HG03196 (cell line): ENCODE measurements around the gene BCL2.

Source experiments
- ATAC-seq: cut with Tn5 transposase; IDR thresholded peaks from one replicate; pipeline ENCODE4 v1.9.1; 2021; ENCODE audit not compliant: unreplicated experiment

BCL2 gene

GRCh38 chr18:63146828-63147409, 172.7 kb downstream of the BCL2 start:
- ATAC-seq: no peak

DNA sequence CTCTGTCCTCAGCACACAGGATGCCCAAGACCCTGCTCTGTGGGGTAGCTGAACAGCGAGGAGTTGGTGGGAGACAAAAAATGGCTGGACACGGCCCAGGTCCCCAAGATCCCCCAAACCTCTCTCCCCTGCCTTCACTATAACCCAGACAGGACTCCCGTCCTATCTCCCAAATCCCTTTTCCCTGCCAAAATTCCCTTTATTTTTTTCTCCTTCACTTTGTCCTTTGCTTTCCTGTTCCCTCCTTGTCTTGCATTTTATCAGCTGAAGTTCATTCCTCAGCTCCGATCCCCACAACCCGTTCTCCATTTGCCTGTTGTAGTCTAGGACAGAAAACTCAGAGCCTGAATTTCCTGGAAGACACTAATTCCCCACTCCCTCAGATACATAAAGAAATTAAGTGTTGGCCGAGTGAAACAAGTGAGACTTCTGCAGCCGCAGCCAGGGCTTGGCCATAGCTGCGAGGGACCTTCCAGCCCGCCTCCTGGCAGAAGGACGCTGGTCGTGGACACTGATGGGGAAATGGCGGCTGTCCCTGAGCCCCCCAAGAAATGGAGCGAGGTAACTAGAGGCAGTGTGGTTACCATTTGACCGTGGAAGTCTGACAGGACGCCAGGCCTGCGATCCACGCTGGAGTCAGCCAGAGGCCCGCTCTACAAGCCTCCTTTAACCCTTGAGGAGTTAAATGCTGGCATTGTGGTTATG, 173.6 kb downstream of the BCL2 start:
- ATAC-seq: no peak

- ATAC-seq: no peak
Observed at GRCh38 chr18:63145166-63145850, 174.3 kb downstream of the BCL2 start.

- no peak for ATAC-seq
Observed at GRCh38 chr18:63144748-63145147, 174.8 kb downstream of the BCL2 start.

DNA sequence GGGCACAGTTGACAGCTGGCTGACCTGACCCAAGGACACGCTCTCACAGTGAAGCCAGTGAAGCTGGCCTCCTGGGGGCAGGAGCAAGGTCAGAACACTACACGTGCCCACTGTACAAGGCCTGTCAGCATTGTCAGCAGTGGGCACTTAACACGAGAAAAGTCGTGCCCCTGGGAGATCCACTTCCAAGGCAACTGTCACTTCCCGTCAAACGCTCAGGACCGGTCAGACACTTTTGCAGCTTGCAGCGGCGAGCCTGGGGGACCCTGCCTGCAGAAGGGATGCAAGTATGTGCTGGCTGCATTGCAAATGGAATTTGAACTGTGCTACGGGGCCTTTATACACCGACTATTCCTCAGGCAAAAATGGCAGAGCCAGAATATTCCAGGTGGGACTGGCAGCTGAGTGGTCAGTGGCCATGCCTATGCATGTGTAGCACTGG, 176.2 kb downstream of the BCL2 start:
- ATAC-seq: no peak

DNA sequence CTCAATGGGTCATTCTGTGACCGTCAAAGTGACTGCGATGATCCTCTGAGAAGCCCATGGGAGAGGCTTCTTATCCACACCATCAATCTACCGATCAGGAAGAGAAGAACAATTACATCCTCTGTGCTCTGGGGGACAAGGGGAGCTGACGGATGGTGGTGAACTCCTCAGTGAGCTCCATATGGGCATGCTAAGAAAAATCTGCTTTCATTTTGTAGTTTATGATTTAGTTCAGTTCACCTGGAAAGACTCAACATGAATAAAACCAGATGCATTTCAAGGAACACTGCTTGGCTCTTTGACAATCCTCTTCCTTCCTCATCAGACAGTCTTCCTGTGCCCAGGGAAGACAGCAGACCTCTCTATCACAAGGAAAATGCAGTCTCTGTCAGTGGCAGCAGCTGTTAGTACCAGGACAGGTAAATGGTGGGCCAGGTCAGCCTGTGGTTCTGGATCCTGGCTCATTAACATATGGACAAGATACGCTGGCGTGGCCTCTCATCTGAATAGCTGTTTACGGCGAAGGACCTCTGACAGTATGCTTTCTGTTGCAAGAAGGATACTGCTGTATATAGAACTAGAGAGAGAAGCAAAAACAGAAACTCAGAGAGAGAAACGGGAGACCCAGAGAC, 176.9 kb downstream of the BCL2 start:
- no peak for ATAC-seq

- ATAC-seq: peak; percentile 39
Observed at GRCh38 chr18:63141778-63142176, 177.8 kb downstream of the BCL2 start.

DNA sequence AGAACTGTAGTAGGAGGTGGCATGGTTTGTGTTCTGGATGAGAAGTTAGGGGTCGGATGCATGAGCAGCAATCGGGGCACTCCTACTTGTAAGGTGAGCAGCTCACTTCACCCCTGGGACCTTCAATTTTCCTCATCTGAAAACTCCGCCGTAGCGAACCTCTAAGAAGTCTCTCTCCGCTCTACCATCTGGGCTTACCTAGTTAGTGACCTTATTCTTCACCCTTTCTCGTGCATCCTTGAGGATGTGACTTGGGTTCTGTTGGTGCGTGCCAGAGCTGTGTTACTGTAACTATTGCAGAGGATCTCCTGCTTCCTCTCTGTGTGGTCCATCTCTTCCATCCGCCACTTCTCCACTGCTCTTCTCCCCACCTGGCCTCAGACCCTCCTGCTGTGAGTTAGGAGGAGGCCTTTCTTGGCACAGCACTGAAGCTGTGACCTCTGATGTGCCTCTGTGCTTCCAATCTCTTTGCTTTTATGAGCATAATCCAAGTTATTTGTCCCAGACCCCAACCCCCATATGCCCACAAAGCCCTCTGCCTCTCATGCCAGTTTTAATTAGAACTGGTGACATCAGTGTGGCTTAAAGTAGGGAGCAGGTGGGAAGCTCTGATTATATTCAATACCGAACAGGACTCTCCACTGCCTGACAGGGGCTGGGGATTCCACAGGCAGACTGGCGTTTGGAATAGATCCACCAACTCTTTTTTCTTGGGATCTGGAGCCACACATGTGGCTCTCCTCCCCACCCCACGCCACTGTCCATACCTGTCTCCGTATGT, 178.4 kb downstream of the BCL2 start:
- ATAC-seq: no peak

GRCh38 chr18:63140038-63140450, 179.5 kb downstream of the BCL2 start:
- ATAC-seq: no peak

GRCh38 chr18:63138436-63139340, 180.9 kb downstream of the BCL2 start:
- peak; percentile 48 for ATAC-seq

- ATAC-seq: no peak
Observed at GRCh38 chr18:63137999-63138435, 181.6 kb downstream of the BCL2 start.

DNA sequence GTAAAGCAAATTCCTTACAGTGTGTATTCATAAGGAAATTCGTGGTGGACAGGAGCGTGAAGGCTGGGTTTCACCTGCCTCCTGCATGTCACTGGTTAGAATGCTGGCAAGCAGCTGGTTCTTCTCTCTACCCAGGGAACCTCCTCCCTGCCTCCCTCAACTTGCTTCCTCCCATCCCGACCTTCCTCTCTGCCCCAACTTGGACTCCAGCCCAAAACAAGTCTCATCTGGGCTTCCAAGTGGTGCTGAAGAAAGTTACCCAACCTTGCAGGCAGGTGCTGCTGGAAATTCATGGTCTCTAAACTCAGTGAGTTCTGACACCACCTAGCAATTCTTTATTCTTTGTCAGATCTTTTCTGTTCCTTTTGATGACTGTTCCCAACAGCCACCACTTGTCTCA, 184.5 kb downstream of the BCL2 start:
- ATAC-seq: no peak

DNA sequence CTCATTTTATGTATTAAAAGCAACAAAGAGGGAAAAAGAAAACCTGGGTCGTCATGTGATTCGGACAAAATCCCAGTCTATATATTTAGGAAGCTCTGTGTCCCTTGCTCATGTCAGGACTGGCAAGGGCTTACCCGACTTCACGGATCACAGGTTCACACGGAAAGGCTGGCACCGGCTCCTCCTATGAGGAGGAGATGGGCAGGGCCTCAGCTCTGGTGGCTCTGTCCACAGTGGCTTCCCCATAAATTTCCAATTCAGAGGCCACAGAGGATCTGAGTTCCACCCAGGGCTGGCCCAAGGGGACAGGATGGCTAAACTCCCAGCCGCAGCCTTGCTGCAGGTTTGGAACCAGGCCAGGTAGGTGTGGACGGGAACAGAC, 186.8 kb downstream of the BCL2 start:
- ATAC-seq: no peak

- ATAC-seq: no peak
Observed at GRCh38 chr18:63131959-63132818, 187.4 kb downstream of the BCL2 start.

GRCh38 chr18:63131106-63131958, 188.2 kb downstream of the BCL2 start:
- no peak for ATAC-seq

- ATAC-seq: no peak
Observed at GRCh38 chr18:63130176-63130575, 189.4 kb downstream of the BCL2 start.

DNA sequence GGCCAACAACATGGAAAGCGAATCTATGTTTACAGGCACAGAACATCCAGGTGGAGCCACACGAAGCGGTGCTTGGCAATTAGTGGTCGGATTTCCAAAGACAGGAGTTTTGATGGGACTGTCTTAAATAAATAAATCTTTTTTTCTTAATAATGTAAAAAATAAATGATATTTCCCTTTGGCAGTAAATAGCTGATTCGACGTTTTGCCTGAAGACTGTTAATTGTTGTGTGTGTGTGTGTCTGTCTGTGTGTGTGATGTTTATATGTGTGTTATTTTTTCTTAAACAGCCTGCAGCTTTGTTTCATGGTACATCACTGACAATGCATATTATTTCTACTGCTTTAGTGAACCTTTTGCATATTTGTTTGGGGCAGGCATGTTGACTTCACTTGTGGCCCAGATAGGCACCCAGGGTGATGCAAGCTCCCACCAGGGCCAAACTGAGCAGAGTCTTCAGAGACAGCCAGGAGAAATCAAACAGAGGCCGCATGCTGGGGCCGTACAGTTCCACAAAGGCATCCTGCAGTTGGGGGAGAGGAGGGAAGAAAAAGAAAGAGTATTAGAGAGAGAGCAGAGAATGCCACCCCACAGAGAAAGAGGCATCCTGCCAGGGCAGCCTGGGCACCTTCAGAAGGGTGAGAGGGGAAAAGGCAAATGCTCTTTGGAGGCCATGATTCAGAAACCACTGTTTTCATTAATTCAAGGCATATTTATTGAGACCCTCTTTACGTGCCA, 191.2 kb downstream of the BCL2 start:
- no peak for ATAC-seq
